Lung (tissue), 12 donors: Measurements from ENCODE around the gene NEUROD2. TPM values are rescaled to one million over a fixed set of nuclear protein-coding genes. Genes with fewer than 3 reads are reported as not detected.
A peak's percentile ranks its signal among the peaks of the same experiment; 100 is the strongest.

Experiments used
- ATAC-seq: fragments of 200-7000 bp; cut with Tn5 transposase; one replicate; pipeline ENCODE4 v1.9.1; 2020; ENCODE audit warnings: moderate number of reproducible peaks; ENCODE audit not compliant: insufficient read depth, low FRiP score
- DNase-seq, 3 donors: peaks; one replicate each; pipeline ENCODE4 v3.0.0-alpha.2; 2013 to 2017
- H3K27ac ChIP-seq, 2 donors: one replicate each; pipeline ENCODE4 v1.5.1; 2013; ENCODE audit warnings: mild to moderate bottlenecking in 2 of 2, moderate library complexity in 2 of 2, control low read depth in 1 of 2, inconsistent platforms in 1 of 2, low read depth in 1 of 2, low read length in 1 of 2
- H3K27me3 ChIP-seq, 3 donors: one replicate each; pipeline ENCODE4 v1.5.1; 2013; ENCODE audit warnings: low read length in 2 of 3; ENCODE audit not compliant: control insufficient read depth in 3 of 3, insufficient read depth in 3 of 3
- H3K36me3 ChIP-seq, 4 donors: one replicate each; pipeline ENCODE4 v1.5.1; 2013; ENCODE audit warnings: low read length in 4 of 4, mild to moderate bottlenecking in 1 of 4, moderate library complexity in 1 of 4; ENCODE audit not compliant: control insufficient read depth in 4 of 4, insufficient read depth in 4 of 4
- H3K4me1 ChIP-seq, 5 donors: one replicate each; pipeline ENCODE4 v1.5.1; 2013; ENCODE audit warnings: low read length in 5 of 5, mild to moderate bottlenecking in 2 of 5, moderate library complexity in 1 of 5; ENCODE audit not compliant: control insufficient read depth in 5 of 5, insufficient read depth in 5 of 5
- H3K4me3 ChIP-seq: one replicate; pipeline ENCODE4 v1.5.1; 2013; ENCODE audit warnings: mild to moderate bottlenecking, control low read depth, moderate library complexity
- H3K9ac ChIP-seq, 2 donors: one replicate each; pipeline ENCODE4 v1.5.1; 2013; ENCODE audit warnings: low read length in 2 of 2, control low read depth in 1 of 2; ENCODE audit not compliant: insufficient read depth in 1 of 2
- H3K9me3 ChIP-seq, 4 donors: one replicate each; pipeline ENCODE4 v1.5.1; 2013; ENCODE audit warnings: low read length in 3 of 4, mild to moderate bottlenecking in 1 of 4, moderate library complexity in 1 of 4; ENCODE audit not compliant: control insufficient read depth in 4 of 4, insufficient read depth in 3 of 4
- WGBS, 2 donors: extraction: QIAGEN DNeasy Blood & Tissue Kit; methylation state at CpG; one replicate each; pipeline ENCODE4 v1.1.7; 2013; 5-methylcytosine and 5-hydroxymethylcytosine counted together
- polyA plus RNA-seq, 2 donors: library from polyadenylated mRNA; stranded (reverse); fragments of 200-250 nt; gene quantifications; one replicate each; pipeline ENCODE4 v1.2.1, GENCODE V29; 2013
- total RNA-seq, 2 donors: library from RNA; depleted of rRNA in 1 of 2; stranded (reverse); fragments of >200 nt in 1 of 2; gene quantifications; one replicate each; pipeline ENCODE4 v1.2.1, GENCODE V29; 2014 to 2021
- TF ChIP-seq, protein P1 (sequence below): IDR thresholded peaks from 2 replicates; pipeline ENCODE4 v1.5.1; 2012; ENCODE audit warnings: mild to moderate bottlenecking; ENCODE audit errors: control extremely low read depth, extremely low read depth
- donor health status: control.
- donor health status: control.
- donor health status: Bipolar disorder and iron deficiency.
- donor health status: healthy.
- donor health status: DM: yes; HTN: yes; CAD: no.

The NEUROD2 gene
- total and polyA plus RNA-seq, 4 donors: 0.04 TPM; not detected in 3

GRCh38 chr17:39563476-39563875 is 44.2 kb downstream of the NEUROD2 start:
- peaks cover 0 to 29% (median 9%) of the 10 kb centered on the region in 5 donors for H3K4me1 ChIP-seq
- DNase-seq: peak; percentile 55 to 67 (median 64)
- TF ChIP-seq, protein P1, sequence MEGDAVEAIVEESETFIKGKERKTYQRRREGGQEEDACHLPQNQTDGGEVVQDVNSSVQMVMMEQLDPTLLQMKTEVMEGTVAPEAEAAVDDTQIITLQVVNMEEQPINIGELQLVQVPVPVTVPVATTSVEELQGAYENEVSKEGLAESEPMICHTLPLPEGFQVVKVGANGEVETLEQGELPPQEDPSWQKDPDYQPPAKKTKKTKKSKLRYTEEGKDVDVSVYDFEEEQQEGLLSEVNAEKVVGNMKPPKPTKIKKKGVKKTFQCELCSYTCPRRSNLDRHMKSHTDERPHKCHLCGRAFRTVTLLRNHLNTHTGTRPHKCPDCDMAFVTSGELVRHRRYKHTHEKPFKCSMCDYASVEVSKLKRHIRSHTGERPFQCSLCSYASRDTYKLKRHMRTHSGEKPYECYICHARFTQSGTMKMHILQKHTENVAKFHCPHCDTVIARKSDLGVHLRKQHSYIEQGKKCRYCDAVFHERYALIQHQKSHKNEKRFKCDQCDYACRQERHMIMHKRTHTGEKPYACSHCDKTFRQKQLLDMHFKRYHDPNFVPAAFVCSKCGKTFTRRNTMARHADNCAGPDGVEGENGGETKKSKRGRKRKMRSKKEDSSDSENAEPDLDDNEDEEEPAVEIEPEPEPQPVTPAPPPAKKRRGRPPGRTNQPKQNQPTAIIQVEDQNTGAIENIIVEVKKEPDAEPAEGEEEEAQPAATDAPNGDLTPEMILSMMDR: no peak
- H3K36me3 ChIP-seq: peaks cover 0 to 19% (median 8%) of the 10 kb centered on the region in 4 donors
- no peak overlapping the region for H3K4me3 ChIP-seq
- no peak for ATAC-seq
- H3K27ac ChIP-seq: no peak overlapping the region
- WGBS, 2 donors: 38 to 55% methylated on average over 17 of the region's 17 CpGs
- no peak overlapping the region for H3K9ac ChIP-seq
- no peaks in the 10 kb centered on the region for H3K27me3 ChIP-seq
- no peaks in the 10 kb centered on the region for H3K9me3 ChIP-seq

DNA sequence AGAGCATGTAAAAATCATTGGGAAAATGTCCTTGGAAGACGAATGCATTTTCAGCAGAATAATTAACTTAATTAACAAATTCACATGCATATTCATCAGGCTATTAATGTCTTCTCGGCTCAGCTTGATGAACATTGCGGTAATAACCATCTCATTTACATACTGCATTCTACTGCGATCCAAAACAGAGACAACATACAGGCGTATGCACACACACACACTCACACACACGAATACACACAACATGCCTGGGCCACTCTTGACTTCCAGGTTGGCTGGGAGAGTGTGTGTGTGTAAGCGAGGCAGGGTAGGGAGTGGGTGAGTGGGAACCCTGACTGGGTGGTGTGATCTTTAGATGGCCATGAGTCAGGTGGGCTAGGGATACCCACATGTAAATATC is 44.7 kb downstream of the NEUROD2 start:
- TF ChIP-seq, protein P1: no peak
- H3K4me3 ChIP-seq: no peak overlapping the region
- no peaks in the 10 kb centered on the region for H3K27me3 ChIP-seq
- peaks cover 0 to 29% (median 9%) of the 10 kb centered on the region in 5 donors for H3K4me1 ChIP-seq
- H3K9me3 ChIP-seq: no peaks in the 10 kb centered on the region
- ATAC-seq (no peak), DNase-seq (peak in 1 of 3 donors; percentile 18)
- H3K9ac ChIP-seq: no peak overlapping the region
- 89 to 94% methylated on average over 7 of the region's 7 CpGs for WGBS, 2 donors
- H3K27ac ChIP-seq: no peak overlapping the region
- peaks cover 0 to 19% (median 8%) of the 10 kb centered on the region in 4 donors for H3K36me3 ChIP-seq

- peaks cover 0 to 29% (median 9%) of the 10 kb centered on the region in 5 donors for H3K4me1 ChIP-seq
- no peak overlapping the region for H3K9ac ChIP-seq
- DNase-seq (no peak), ATAC-seq (no peak)
- H3K4me3 ChIP-seq: no peak overlapping the region
- H3K27me3 ChIP-seq: no peaks in the 10 kb centered on the region
- peaks cover 4 to 19% (median 8%) of the 10 kb centered on the region in 4 donors for H3K36me3 ChIP-seq
- TF ChIP-seq, protein P1: no peak
- H3K9me3 ChIP-seq: no peaks in the 10 kb centered on the region
- 73 to 88% methylated on average over 1 of the region's 1 CpG for WGBS, 2 donors
- no peak overlapping the region for H3K27ac ChIP-seq
These were observed 45.3 kb downstream of the NEUROD2 start for GRCh38 chr17:39562395-39562794.

- WGBS, 2 donors: 59 to 94% methylated on average over 1 of the region's 1 CpG
- Histone ChIP-seq H3K27me3 (no peaks in the 10 kb centered on the region), H3K9ac (no peak overlapping the region), H3K27ac (no peak overlapping the region), H3K9me3 (no peaks in the 10 kb centered on the region), H3K4me3 (no peak overlapping the region), H3K4me1 (peaks cover 0 to 6% (median 0%) of the 10 kb centered on the region in 5 donors), H3K36me3 (peaks cover 5 to 41% (median 25%) of the 10 kb centered on the region in 4 donors)
- DNase-seq (peak; percentile 64 to 67 (median 66)), ATAC-seq (no peak)
- TF ChIP-seq, protein P1: no peak
These were observed 51.3 kb downstream of the NEUROD2 start for GRCh38 chr17:39556423-39556822.
